GM23338 (cell line): Measurements from ENCODE around the gene SMURF2. TPM values are rescaled to one million over a fixed set of nuclear protein-coding genes. Genes with fewer than 3 reads are reported as not detected.

Source experiments
- ATAC-seq: fragments of 200-7000 bp; cut with Tn5 transposase; 3 replicates; pipeline ENCODE4 v1.9.1; 2020
- DNase-seq: peaks from one replicate; pipeline ENCODE4 v3.0.0-alpha.2; 2015; ENCODE audit warnings: low spot score
- H2AFZ ChIP-seq: fragments of 200-600 bp; sonication (generic); 2 replicates; pipeline ENCODE4 v1.8.0; 2016; ENCODE audit warnings: antibody characterized with exemption, mild to moderate bottlenecking, moderate library complexity
- H3F3A ChIP-seq: fragments of 200-600 bp; sonication (generic); replicated peaks from 2 replicates; pipeline ENCODE4 v1.8.0; 2017; ENCODE audit warnings: antibody characterized with exemption, mixed run types, low read depth
- H3K27ac ChIP-seq: fragments of 200-600 bp; sonication (generic); 2 replicates; pipeline ENCODE4 v1.6.1; 2016; ENCODE audit warnings: low read depth
- H3K27me3 ChIP-seq: fragments of 200-600 bp; sonication (generic); 2 replicates; pipeline ENCODE4 v1.8.0; 2016; ENCODE audit warnings: mild to moderate bottlenecking, mixed run types, moderate library complexity; ENCODE audit not compliant: insufficient read depth
- H3K36me3 ChIP-seq: fragments of 200-600 bp; sonication (generic); 2 replicates; pipeline ENCODE4 v1.8.0; 2016; ENCODE audit warnings: mild to moderate bottlenecking; ENCODE audit not compliant: insufficient read depth
- H3K4me1 ChIP-seq: fragments of 200-600 bp; sonication (generic); 2 replicates; pipeline ENCODE4 v1.8.0; 2016; ENCODE audit warnings: mild to moderate bottlenecking, moderate library complexity; ENCODE audit not compliant: insufficient read depth
- H3K4me2 ChIP-seq: fragments of 200-600 bp; sonication (generic); 2 replicates; pipeline ENCODE4 v1.7.1; 2017; ENCODE audit warnings: mixed run types
- H3K4me3 ChIP-seq: fragments of 200-600 bp; sonication (generic); 2 replicates; pipeline ENCODE4 v1.6.1; 2016; ENCODE audit warnings: mixed run types
- H3K79me2 ChIP-seq: fragments of 200-600 bp; sonication (generic); replicated peaks from 2 replicates; pipeline ENCODE4 v1.8.0; 2017; ENCODE audit warnings: mild to moderate bottlenecking; ENCODE audit not compliant: insufficient read depth
- H3K9me2 ChIP-seq: fragments of 200-600 bp; sonication (generic); 2 replicates; pipeline ENCODE4 v1.8.0; 2017; ENCODE audit not compliant: insufficient read depth
- H4K20me1 ChIP-seq: fragments of 200-600 bp; sonication (generic); replicated peaks from 2 replicates; pipeline ENCODE4 v1.8.0; 2017; ENCODE audit warnings: mild to moderate bottlenecking; ENCODE audit not compliant: insufficient read depth
- H3K27ac Mint-ChIP-seq: 2 replicates; pipeline ENCODE4 v1.8.0; 2020; ENCODE audit warnings: inconsistent platforms, mild to moderate bottlenecking, moderate library complexity, mixed read lengths
- H3K27me3 Mint-ChIP-seq: 3 replicates; pipeline ENCODE4 v1.8.0; 2022; ENCODE audit warnings: low read depth, mild to moderate bottlenecking, moderate library complexity, mixed read lengths, inconsistent platforms; ENCODE audit not compliant: insufficient read depth, poor library complexity
- H3K36me3 Mint-ChIP-seq: 3 replicates; pipeline ENCODE4 v1.8.0; 2021; ENCODE audit warnings: low read depth, mild to moderate bottlenecking, inconsistent platforms, moderate library complexity, mixed read lengths
- H3K4me1 Mint-ChIP-seq: 3 replicates; pipeline ENCODE4 v1.8.0; 2020; ENCODE audit warnings: mild to moderate bottlenecking, inconsistent platforms, mixed read lengths
- H3K4me3 Mint-ChIP-seq: 3 replicates; pipeline ENCODE4 v1.8.0; 2021; ENCODE audit warnings: moderate library complexity, mild to moderate bottlenecking, inconsistent platforms, mixed read lengths
- H3K9me3 Mint-ChIP-seq: 3 replicates; pipeline ENCODE4 v1.8.0; 2020; ENCODE audit warnings: moderate library complexity, mild to moderate bottlenecking, inconsistent platforms, mixed read lengths
- CREB1 ChIP-seq: fragments of 250-450 bp; sonication (Bioruptor Pico); IDR thresholded peaks from 2 replicates; pipeline ENCODE4 v1.5.0; 2020; ENCODE audit warnings: low read depth, mild to moderate bottlenecking, moderate library complexity
- EZH2 ChIP-seq: fragments of 200-600 bp; sonication (generic); IDR thresholded peaks from one replicate; pipeline ENCODE4 v1.8.0; 2017; ENCODE audit warnings: antibody characterized with exemption, mild to moderate bottlenecking, low read depth; ENCODE audit not compliant: unreplicated experiment
- EZH2phosphoT487 ChIP-seq: fragments of 200-600 bp; sonication (generic); IDR thresholded peaks from one replicate; pipeline ENCODE4 v1.8.1; 2018; ENCODE audit warnings: antibody characterized with exemption; ENCODE audit not compliant: unreplicated experiment
- JUNB ChIP-seq: IDR thresholded peaks from one replicate; pipeline ENCODE4 v1.6.1; 2016; ENCODE audit warnings: antibody characterized with exemption; ENCODE audit not compliant: unreplicated experiment
- NANOG ChIP-seq: IDR thresholded peaks from 2 replicates; pipeline ENCODE4 v1.6.1; 2016; ENCODE audit warnings: antibody characterized with exemption, borderline replicate concordance
- POLR2AphosphoS5 ChIP-seq: IDR thresholded peaks from 2 replicates; pipeline ENCODE4 v1.6.1; 2016; ENCODE audit warnings: antibody characterized with exemption, low read depth
- STAT1 ChIP-seq: IDR thresholded peaks from one replicate; pipeline ENCODE4 v1.6.1; 2016; ENCODE audit warnings: antibody characterized with exemption; ENCODE audit not compliant: unreplicated experiment
- ZNF114 ChIP-seq: fragments of 250-450 bp; sonication (Bioruptor Pico); IDR thresholded peaks from 2 replicates; pipeline ENCODE4 v1.5.0; 2020; ENCODE audit warnings: mild to moderate bottlenecking, moderate library complexity
- ZNF331 ChIP-seq: fragments of 250-450 bp; sonication (Bioruptor Pico); IDR thresholded peaks from 2 replicates; pipeline ENCODE4 v1.5.0; 2020; ENCODE audit warnings: low read depth, mild to moderate bottlenecking, moderate library complexity
- polyA plus RNA-seq: library from polyadenylated mRNA; unstranded; fragments of >200 nt; fragmentation: Nextera tagmentation; extraction: Ambion mirVana; gene quantifications from 2 replicates; pipeline ENCODE4 v1.2.1, GENCODE V29; 2016
- total RNA-seq: library from RNA; depleted of rRNA; stranded (reverse); fragments of >200 nt; shearing (Covaris generic); gene quantifications from 2 replicates; pipeline ENCODE4 v1.2.3, GENCODE V29; 2014
- TF ChIP-seq, protein P1 (sequence below): IDR thresholded peaks from one replicate; pipeline ENCODE4 v1.6.1; 2018; ENCODE audit warnings: antibody characterized with exemption; ENCODE audit not compliant: unreplicated experiment
- TF ChIP-seq, protein P2 (sequence below): fragments of 250-450 bp; sonication (Bioruptor Pico); IDR thresholded peaks from 2 replicates; pipeline ENCODE4 v1.5.0; 2020; ENCODE audit warnings: mild to moderate bottlenecking, moderate library complexity
- TF ChIP-seq, protein P3 (sequence below), 2 experiments: fragments of 200-600 bp in 1 of 2; sonication (generic) in 1 of 2; conservative IDR thresholded peaks; 2 replicates each; pipeline versions ENCODE4 v1.5.1 to v1.6.1; 2016 to 2017; ENCODE audit warnings: antibody characterized with exemption in 2 of 2, low read depth in 2 of 2, mild to moderate bottlenecking in 2 of 2, moderate library complexity in 1 of 2
- TF ChIP-seq, protein P4 (sequence below): IDR thresholded peaks from 2 replicates; pipeline ENCODE4 v1.6.1; 2016; ENCODE audit warnings: antibody characterized with exemption

The SMURF2 gene
- total and polyA plus RNA-seq, 2 experiments from 2014 or later = 12.1 to 29.6 TPM

DNA sequence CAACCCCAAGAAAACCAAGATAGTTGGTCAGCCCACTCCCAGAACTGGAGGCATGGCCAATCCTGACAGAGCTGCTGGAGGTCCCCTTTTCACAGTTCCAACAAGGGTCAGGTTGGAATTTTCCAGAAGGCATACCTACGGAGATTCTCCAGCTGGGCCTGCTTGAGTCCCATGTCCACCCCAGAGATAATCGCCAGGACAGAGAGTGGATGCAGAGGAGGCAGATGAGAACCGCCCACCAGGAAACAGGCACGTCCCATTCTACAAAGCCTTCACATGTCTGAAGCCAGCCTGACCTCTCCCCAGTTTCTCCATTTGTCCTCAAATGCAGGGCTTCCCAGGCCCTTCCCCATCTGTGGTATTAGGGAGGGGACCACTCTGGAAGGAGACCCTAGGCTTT is 47.4 kb upstream of the SMURF2 start:
- TF ChIP-seq POLR2AphosphoS5 = no peak
- TF ChIP-seq JUNB = no peak
- TF ChIP-seq, protein P1, sequence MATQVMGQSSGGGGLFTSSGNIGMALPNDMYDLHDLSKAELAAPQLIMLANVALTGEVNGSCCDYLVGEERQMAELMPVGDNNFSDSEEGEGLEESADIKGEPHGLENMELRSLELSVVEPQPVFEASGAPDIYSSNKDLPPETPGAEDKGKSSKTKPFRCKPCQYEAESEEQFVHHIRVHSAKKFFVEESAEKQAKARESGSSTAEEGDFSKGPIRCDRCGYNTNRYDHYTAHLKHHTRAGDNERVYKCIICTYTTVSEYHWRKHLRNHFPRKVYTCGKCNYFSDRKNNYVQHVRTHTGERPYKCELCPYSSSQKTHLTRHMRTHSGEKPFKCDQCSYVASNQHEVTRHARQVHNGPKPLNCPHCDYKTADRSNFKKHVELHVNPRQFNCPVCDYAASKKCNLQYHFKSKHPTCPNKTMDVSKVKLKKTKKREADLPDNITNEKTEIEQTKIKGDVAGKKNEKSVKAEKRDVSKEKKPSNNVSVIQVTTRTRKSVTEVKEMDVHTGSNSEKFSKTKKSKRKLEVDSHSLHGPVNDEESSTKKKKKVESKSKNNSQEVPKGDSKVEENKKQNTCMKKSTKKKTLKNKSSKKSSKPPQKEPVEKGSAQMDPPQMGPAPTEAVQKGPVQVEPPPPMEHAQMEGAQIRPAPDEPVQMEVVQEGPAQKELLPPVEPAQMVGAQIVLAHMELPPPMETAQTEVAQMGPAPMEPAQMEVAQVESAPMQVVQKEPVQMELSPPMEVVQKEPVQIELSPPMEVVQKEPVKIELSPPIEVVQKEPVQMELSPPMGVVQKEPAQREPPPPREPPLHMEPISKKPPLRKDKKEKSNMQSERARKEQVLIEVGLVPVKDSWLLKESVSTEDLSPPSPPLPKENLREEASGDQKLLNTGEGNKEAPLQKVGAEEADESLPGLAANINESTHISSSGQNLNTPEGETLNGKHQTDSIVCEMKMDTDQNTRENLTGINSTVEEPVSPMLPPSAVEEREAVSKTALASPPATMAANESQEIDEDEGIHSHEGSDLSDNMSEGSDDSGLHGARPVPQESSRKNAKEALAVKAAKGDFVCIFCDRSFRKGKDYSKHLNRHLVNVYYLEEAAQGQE = no peak
- TF ChIP-seq NANOG = no peak
- TF ChIP-seq CREB1 (CRISPR knock-in tag) = no peak
- no peak for TF ChIP-seq STAT1
- TF ChIP-seq ZNF114 (CRISPR knock-in tag) = no peak
- TF ChIP-seq EZH2phosphoT487 = no peak
- no peak for TF ChIP-seq ZNF331 (CRISPR knock-in tag)
- TF ChIP-seq EZH2 = no peak
- TF ChIP-seq, protein P2, sequence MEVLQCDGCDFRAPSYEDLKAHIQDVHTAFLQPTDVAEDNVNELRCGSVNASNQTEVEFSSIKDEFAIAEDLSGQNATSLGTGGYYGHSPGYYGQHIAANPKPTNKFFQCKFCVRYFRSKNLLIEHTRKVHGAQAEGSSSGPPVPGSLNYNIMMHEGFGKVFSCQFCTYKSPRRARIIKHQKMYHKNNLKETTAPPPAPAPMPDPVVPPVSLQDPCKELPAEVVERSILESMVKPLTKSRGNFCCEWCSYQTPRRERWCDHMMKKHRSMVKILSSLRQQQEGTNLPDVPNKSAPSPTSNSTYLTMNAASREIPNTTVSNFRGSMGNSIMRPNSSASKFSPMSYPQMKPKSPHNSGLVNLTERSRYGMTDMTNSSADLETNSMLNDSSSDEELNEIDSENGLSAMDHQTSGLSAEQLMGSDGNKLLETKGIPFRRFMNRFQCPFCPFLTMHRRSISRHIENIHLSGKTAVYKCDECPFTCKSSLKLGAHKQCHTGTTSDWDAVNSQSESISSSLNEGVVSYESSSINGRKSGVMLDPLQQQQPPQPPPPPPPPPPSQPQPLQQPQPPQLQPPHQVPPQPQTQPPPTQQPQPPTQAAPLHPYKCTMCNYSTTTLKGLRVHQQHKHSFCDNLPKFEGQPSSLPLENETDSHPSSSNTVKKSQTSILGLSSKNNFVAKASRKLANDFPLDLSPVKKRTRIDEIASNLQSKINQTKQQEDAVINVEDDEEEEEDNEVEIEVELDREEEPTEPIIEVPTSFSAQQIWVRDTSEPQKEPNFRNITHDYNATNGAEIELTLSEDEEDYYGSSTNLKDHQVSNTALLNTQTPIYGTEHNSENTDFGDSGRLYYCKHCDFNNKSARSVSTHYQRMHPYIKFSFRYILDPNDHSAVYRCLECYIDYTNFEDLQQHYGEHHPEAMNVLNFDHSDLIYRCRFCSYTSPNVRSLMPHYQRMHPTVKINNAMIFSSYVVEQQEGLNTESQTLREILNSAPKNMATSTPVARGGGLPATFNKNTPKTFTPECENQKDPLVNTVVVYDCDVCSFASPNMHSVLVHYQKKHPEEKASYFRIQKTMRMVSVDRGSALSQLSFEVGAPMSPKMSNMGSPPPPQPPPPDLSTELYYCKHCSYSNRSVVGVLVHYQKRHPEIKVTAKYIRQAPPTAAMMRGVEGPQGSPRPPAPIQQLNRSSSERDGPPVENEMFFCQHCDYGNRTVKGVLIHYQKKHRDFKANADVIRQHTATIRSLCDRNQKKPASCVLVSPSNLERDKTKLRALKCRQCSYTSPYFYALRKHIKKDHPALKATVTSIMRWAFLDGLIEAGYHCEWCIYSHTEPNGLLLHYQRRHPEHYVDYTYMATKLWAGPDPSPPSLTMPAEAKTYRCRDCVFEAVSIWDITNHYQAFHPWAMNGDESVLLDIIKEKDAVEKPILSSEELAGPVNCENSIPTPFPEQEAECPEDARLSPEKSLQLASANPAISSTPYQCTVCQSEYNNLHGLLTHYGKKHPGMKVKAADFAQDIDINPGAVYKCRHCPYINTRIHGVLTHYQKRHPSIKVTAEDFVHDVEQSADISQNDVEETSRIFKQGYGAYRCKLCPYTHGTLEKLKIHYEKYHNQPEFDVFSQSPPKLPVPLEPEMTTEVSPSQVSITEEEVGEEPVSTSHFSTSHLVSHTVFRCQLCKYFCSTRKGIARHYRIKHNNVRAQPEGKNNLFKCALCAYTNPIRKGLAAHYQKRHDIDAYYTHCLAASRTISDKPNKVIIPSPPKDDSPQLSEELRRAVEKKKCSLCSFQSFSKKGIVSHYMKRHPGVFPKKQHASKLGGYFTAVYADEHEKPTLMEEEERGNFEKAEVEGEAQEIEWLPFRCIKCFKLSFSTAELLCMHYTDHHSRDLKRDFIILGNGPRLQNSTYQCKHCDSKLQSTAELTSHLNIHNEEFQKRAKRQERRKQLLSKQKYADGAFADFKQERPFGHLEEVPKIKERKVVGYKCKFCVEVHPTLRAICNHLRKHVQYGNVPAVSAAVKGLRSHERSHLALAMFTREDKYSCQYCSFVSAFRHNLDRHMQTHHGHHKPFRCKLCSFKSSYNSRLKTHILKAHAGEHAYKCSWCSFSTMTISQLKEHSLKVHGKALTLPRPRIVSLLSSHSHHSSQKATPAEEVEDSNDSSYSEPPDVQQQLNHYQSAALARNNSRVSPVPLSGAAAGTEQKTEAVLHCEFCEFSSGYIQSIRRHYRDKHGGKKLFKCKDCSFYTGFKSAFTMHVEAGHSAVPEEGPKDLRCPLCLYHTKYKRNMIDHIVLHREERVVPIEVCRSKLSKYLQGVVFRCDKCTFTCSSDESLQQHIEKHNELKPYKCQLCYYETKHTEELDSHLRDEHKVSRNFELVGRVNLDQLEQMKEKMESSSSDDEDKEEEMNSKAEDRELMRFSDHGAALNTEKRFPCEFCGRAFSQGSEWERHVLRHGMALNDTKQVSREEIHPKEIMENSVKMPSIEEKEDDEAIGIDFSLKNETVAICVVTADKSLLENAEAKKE = no peak
- TF ChIP-seq, protein P3, sequence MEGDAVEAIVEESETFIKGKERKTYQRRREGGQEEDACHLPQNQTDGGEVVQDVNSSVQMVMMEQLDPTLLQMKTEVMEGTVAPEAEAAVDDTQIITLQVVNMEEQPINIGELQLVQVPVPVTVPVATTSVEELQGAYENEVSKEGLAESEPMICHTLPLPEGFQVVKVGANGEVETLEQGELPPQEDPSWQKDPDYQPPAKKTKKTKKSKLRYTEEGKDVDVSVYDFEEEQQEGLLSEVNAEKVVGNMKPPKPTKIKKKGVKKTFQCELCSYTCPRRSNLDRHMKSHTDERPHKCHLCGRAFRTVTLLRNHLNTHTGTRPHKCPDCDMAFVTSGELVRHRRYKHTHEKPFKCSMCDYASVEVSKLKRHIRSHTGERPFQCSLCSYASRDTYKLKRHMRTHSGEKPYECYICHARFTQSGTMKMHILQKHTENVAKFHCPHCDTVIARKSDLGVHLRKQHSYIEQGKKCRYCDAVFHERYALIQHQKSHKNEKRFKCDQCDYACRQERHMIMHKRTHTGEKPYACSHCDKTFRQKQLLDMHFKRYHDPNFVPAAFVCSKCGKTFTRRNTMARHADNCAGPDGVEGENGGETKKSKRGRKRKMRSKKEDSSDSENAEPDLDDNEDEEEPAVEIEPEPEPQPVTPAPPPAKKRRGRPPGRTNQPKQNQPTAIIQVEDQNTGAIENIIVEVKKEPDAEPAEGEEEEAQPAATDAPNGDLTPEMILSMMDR (conservative IDR thresholded peaks at IDR 0.05; ENCODE audit: low read depth in 2 of 2) = no peak
- TF ChIP-seq, protein P4, sequence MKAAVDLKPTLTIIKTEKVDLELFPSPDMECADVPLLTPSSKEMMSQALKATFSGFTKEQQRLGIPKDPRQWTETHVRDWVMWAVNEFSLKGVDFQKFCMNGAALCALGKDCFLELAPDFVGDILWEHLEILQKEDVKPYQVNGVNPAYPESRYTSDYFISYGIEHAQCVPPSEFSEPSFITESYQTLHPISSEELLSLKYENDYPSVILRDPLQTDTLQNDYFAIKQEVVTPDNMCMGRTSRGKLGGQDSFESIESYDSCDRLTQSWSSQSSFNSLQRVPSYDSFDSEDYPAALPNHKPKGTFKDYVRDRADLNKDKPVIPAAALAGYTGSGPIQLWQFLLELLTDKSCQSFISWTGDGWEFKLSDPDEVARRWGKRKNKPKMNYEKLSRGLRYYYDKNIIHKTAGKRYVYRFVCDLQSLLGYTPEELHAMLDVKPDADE = no peak
- Mint-ChIP-seq H3K9me3 (no peaks in the 10 kb centered on the region), H3K4me1 (peaks cover 12% of the 10 kb centered on the region), H3K27me3 (peaks cover 4% of the 10 kb centered on the region), H3K27ac (no peak overlapping the region), H3K36me3 (no peaks in the 10 kb centered on the region), H3K4me3 (no peak overlapping the region)
- Histone ChIP-seq H3K9me2 (no peaks in the 10 kb centered on the region), H3F3A (no peaks in the 10 kb centered on the region), H3K4me3 (no peak overlapping the region), H2AFZ (peak overlapping the region; percentile 92), H3K27ac (no peak overlapping the region), H3K27me3 (no peaks in the 10 kb centered on the region), H4K20me1 (no peaks in the 10 kb centered on the region), H3K4me2 (no peak overlapping the region), H3K36me3 (no peaks in the 10 kb centered on the region), H3K4me1 (peaks cover 16% of the 10 kb centered on the region; the same call in 1 of the 2 replicates), H3K79me2 (no peaks in the 10 kb centered on the region)
- DNase-seq (no peak), ATAC-seq (no peak)
